SHP77 (cell line): ENCODE results near the gene POLR2F.
"Not testable (repeated sequence)": the region's sequence is repeated elsewhere in the genome, so short reads cannot be mapped to it uniquely, and the experiment has no call there.

Experiments used
- DNase-seq, 2 experiments: peaks; one replicate each; lab custom pipeline; 2025; lab: John Stamatoyannopoulos, UW

Gene POLR2F

DNA sequence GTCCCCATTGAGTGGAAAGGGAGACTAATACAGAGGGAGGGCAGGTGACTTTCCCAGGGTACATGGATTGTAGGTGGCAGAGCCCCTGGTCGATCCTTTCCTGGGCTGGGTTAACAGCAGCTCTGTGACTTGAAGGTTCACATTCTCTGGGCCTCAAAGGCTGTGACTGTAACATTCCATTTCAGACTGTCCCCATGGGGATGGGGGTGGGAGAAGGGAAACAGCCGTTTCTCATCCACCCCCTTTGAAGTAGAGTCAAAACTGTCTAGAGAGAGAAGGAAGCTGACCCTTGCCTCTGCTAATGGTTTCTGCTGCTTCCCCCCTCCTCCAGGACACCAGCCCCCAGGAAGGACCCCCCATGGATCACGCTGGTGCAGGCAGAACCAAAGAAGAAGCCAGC, 28.2 kb upstream of the POLR2F start:
- no peak for DNase-seq

DNA sequence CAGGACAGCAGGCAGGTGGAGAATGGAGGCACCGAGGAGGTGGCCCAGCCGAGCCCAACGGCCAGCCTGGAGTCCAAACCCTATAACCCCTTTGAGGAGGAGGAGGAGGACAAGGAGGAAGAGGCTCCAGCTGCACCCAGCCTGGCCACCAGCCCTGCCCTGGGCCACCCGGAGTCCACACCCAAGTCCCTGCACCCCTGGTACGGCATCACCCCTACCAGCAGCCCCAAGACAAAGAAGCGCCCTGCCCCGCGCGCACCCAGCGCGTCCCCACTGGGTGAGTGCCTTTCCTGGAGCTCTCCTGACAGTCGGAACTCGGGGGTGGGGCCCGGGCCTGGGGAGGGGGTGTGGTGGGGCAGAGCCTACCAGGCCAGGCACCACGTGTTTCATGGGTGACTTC, 27.7 kb upstream of the POLR2F start:
- no peak for DNase-seq

DNA sequence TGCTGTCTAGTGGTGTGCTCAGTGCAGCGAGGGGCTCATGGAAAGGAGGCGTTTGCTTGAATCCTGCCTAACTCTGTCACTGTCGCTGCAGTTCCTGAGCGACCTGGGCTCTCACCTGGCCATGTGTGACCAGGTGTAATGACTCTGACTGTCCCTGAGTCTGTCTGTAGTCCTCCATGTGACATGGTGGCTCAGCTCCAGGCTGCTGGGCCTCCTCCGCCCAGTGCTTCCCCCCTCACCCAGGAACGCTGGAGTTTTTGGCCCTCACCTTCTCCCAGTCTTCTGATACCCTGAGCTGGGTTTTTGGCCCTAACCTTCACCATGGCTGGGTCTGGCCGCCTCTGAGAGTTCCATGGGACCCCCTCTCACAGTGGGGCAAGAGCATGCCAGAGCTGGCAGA, 27.1 kb upstream of the POLR2F start:
- DNase-seq = no peak

GRCh38 chr22:37926771-37927636, 26.5 kb upstream of the POLR2F start:
- DNase-seq = no peak

- no peak for DNase-seq
Measured at GRCh38 chr22:37927637-37927936, 25.9 kb upstream of the POLR2F start.

- DNase-seq = no peak
Measured at GRCh38 chr22:37929390-37929789, 24.1 kb upstream of the POLR2F start.

- peak; percentile 34 to 45 for DNase-seq
Measured at GRCh38 chr22:37930270-37930951, 23.1 kb upstream of the POLR2F start.

- DNase-seq = peak; percentile 19 to 22
Measured at GRCh38 chr22:37930952-37931440, 22.5 kb upstream of the POLR2F start.

GRCh38 chr22:37931893-37932389, 21.6 kb upstream of the POLR2F start:
- DNase-seq = no peak

GRCh38 chr22:37932401-37932800, 21.1 kb upstream of the POLR2F start:
- DNase-seq = no peak

GRCh38 chr22:37932821-37933578, 20.5 kb upstream of the POLR2F start:
- DNase-seq = peak in 1 of 2 experiments; percentile 3

DNA sequence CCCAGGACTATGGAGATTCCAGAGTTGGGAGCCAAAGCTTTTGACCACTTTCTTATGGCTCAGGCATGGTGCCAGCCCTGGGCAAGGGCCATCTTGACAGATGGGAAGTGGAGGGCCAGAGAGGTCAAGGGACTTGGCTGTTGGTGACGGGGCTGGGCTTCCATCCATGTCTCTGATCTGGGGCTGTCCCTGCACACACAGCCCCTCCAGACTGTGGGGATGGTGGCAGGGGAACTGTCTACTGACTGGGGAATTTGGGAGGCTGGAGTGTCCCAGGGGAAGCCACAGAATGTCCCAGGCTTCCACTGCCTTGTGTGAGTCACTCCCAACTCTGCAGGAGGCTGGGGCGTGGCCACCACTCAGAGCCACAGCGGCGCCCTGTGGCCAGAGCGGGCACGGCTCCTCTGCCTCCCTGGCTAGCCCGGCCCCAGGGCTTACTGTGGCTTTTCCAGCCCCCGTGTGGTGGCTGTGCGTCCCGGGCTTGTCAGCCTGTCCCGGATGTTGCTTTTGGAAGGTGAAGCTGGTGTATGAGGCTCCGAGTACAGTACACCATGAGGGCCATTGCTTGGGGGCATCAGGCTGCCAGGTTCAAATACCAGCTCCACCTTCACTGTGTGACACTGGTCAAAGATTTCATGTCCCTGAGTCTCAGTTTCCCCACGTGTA, 19.7 kb upstream of the POLR2F start:
- peak; percentile 72 to 78 for DNase-seq

- no peak for DNase-seq
Measured at GRCh38 chr22:37940698-37941376, 12.7 kb upstream of the POLR2F start.

GRCh38 chr22:37942133-37942532, 11.4 kb upstream of the POLR2F start:
- no peak for DNase-seq

DNA sequence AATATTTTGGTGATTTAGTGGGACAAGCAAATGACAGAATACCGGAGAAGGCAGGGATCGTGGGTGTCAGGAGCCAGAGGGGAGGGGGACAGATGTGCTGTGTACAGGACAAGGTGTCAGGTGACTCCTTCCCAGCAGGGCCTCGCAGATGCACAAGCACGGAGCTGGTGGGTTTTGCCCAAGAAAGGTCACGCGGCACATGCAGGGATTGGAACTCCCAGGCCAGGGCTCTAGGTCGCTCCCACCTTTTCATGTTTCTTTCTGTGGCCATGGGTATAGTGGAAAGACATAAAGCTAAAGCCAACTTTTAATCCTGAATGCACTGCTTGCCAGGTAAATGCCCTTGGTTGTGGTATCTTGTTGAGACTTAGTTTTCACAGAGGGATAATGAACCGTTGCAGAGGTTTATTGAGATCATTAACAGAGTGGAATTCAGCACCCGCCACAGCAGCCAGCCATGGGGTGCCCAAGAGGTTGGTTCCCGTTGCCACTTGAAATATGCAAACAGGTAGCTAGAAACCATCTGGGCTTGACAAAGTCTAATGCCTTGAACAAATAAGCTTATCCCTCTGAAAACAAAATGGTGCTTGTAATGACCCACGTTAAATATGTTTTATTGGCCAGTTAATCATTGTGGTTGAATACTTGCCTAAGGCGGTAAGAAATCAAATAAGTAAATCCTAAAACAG, 10.2 kb upstream of the POLR2F start:
- no peak for DNase-seq

- no peak for DNase-seq
Measured at GRCh38 chr22:37943825-37944198, 9.7 kb upstream of the POLR2F start.

DNA sequence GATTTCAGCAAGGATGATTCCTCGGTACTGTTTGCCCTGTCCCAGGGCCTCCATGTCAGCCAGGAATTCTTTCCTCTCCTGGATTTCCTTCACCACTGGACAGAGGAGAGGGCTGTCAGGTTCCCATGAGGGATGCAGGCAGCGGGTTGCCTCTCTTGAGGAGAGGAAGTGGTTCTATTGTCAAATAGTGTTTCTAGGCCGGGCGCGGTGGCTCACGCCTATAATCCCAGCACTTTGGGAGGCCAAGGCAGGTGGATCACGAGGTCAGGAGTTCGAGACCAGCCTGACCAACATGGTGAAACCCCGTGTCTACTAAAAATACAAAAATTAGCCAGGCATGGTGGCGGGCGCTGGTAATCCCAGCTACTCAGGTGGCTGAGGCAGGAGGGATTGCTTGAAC, 9.1 kb upstream of the POLR2F start:
- DNase-seq = not testable (repeated sequence)

GRCh38 chr22:37947142-37947795, 6.2 kb upstream of the POLR2F start:
- DNase-seq = not testable (repeated sequence)

DNA sequence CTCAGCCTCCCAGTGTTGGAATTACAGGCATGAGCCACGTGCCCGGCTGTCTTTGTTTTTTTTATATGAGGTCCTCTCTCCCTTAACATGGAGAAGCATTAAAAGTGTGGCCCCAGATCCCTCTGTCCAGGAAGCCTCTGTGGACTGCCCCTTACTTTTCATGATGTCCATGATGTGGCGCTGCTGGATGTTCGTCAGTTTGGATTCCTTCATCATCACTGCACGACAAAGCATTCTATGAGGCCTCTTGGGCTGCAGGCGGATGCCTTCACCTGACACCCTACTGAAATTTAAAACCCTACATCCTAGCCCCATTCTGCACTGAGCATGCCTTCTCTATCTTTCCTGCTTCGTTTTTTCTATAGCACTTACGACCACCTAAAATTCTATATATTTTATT, 2.2 kb upstream of the POLR2F start:
- DNase-seq = no peak

DNA sequence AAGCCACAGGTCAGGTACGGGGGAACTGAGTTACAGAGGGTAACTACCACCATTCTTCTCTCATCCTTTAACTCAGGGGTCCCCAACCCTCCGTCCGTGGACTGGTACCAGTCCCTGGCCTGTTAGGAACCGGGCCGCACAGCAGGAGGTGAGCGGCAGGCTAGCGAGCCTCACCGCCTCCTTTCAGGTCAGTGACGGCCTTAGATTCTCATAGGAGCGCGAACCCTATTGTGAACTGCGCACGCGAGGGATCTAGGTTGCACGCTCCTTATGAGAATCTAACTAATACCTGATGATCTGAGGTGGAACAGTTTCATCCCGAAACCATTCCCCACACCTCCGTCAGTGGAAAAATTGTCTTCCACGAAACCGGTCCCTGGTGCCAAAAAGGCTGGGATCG, 870 bp upstream of the POLR2F start:
- not testable (repeated sequence) for DNase-seq
